NT2/D1 (cell line): Measurements from ENCODE around the gene PRTG.
A peak's percentile ranks its signal among the peaks of the same experiment; 100 is the strongest.
"Not testable (repeated sequence)": the region's sequence is repeated elsewhere in the genome, so short reads cannot be mapped to it uniquely, and the experiment has no call there.

Experiments
- DNase-seq: peaks from one replicate; pipeline ENCODE4 v3.0.0-alpha.2; 2011; ENCODE audit warnings: low read depth, low spot score
- H3K27me3 ChIP-seq: 2 replicates; pipeline ENCODE4 v1.6.0; 2011; ENCODE audit warnings: mild to moderate bottlenecking; ENCODE audit not compliant: insufficient read length, insufficient read depth
- H3K36me3 ChIP-seq: 2 replicates; pipeline ENCODE4 v1.6.1; 2011; ENCODE audit warnings: mild to moderate bottlenecking, low read length, mixed read lengths; ENCODE audit not compliant: insufficient read depth, insufficient read length
- H3K4me1 ChIP-seq: 2 replicates; pipeline ENCODE4 v1.5.1; 2011; ENCODE audit not compliant: insufficient read depth, insufficient read length
- H3K4me3 ChIP-seq: 2 replicates; pipeline ENCODE4 v1.5.1; 2011; ENCODE audit warnings: low read depth; ENCODE audit not compliant: insufficient read length
- H3K9ac ChIP-seq: 2 replicates; pipeline ENCODE4 v1.6.0; 2011; ENCODE audit warnings: low read depth; ENCODE audit not compliant: insufficient read length
- H3K9me3 ChIP-seq: 2 replicates; pipeline ENCODE4 v1.5.1; 2011; ENCODE audit warnings: mild to moderate bottlenecking, low read length; ENCODE audit not compliant: insufficient read depth
- SUZ12 ChIP-seq: IDR thresholded peaks from 2 replicates; pipeline ENCODE4 v1.6.1; 2011; ENCODE audit not compliant: insufficient read length, insufficient read depth; ENCODE audit errors: extremely low read depth
- YY1 ChIP-seq: IDR thresholded peaks from 2 replicates; pipeline ENCODE4 v1.6.1; 2011; ENCODE audit not compliant: insufficient read length, insufficient read depth
- ZNF274 ChIP-seq: IDR thresholded peaks from 2 replicates; pipeline ENCODE4 v1.6.1; 2011; ENCODE audit warnings: mild to moderate bottlenecking, low read depth, low read length

The PRTG gene, protein sequence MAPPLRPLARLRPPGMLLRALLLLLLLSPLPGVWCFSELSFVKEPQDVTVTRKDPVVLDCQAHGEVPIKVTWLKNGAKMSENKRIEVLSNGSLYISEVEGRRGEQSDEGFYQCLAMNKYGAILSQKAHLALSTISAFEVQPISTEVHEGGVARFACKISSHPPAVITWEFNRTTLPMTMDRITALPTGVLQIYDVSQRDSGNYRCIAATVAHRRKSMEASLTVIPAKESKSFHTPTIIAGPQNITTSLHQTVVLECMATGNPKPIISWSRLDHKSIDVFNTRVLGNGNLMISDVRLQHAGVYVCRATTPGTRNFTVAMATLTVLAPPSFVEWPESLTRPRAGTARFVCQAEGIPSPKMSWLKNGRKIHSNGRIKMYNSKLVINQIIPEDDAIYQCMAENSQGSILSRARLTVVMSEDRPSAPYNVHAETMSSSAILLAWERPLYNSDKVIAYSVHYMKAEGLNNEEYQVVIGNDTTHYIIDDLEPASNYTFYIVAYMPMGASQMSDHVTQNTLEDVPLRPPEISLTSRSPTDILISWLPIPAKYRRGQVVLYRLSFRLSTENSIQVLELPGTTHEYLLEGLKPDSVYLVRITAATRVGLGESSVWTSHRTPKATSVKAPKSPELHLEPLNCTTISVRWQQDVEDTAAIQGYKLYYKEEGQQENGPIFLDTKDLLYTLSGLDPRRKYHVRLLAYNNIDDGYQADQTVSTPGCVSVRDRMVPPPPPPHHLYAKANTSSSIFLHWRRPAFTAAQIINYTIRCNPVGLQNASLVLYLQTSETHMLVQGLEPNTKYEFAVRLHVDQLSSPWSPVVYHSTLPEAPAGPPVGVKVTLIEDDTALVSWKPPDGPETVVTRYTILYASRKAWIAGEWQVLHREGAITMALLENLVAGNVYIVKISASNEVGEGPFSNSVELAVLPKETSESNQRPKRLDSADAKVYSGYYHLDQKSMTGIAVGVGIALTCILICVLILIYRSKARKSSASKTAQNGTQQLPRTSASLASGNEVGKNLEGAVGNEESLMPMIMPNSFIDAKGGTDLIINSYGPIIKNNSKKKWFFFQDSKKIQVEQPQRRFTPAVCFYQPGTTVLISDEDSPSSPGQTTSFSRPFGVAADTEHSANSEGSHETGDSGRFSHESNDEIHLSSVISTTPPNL

DNA sequence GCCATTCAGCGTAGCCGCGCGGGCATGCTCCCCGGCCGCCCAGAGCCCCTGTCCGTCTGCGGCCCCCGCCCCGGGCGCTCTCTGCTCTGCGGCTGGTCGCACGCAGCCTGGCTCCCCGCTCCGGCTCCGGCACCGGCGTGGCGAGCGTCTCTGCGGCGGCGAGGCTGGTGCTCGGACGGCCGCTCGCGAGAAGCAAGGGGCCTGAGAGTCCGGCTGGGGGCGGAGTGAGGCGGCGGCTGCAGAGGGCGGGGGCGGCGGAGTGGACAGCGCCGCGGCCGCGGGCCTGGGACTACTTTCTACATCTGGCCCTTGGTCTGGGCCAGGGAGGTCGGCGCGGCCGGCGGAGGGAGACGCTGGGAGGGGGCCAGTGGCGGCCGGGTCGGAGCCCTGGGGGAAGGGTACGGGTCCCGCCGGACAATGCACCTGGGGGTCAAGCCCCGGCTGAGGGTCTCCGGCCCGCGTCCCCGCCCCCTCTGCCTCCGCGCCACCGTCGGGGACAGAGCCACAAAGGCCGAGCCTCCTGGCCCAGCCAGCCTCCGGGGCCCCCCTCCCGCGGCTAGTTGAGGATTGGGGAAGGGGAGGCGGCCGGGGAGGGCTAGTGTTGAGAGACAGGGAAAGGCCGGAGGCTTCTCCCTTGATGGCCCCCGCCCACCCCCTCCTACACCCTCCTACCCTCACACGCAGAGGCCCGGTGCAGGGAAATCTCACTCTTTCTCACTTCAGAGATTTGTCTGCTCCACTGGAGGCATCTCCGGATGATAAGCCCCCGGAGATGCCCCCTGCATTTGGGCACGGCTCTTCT, at the start of gene PRTG:
Gene PRTG (minus strand): TSS at position 226 of the 802 bp plus-strand sequence. CDS start 221 bp downstream, at position 5.
- Histone ChIP-seq H3K27me3 (peaks cover 32% of the 10 kb centered on the region), H3K9me3 (no peaks in the 10 kb centered on the region), H3K36me3 (peaks cover 5% of the 10 kb centered on the region), H3K4me3 (peak within 1 kb of the TSS; percentile 65), H3K4me1 (peaks cover 2% of the 10 kb centered on the region), H3K9ac (peak within 1 kb of the TSS; percentile 87)
- TF ChIP-seq ZNF274 = no peak
- no peak for TF ChIP-seq YY1
- no peak for TF ChIP-seq SUZ12
- no peak for DNase-seq

DNA sequence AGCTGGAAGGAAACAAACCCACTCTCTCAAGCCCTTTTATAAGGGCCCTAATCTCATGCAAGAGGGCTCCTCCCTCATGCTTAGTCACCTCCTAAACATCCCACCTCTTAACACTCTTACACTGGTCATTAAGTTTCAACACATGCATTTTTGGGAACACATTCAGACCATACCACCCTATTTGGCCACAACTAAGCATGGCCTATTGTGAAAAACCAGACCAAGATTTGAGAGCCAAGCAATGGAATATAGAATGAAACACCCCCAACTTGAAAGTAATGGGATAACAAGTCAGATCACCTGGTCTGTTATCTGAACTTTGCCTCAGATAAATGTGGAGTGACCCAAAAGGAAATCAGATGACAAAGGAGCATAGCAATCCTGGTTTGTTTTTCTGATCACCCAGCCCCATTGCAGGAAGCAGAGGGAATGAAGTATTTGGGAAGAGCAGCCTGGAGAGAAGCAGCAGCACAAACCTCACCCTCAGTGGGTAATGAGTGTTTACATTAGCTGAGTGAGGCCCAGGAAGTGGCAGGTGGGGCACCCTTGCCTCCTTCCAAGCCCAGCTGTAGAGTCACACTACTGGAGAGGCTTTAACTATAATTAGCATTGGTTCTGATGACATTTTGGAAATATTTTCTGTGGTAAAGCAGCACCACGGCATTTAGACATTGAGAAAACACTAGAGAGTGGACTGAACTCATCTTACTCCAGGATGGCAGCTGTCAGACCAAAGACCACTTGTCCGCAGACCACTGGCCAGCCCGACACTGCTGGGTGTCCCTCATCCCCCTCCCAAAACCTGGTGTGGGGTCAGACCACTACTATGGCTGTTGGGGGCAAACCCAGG, 48.8 kb upstream of the PRTG start:
- Histone ChIP-seq H3K9ac (no peak overlapping the region), H3K36me3 (no peaks in the 10 kb centered on the region), H3K4me3 (no peak overlapping the region), H3K9me3 (peaks cover 62% of the 10 kb centered on the region), H3K4me1 (no peaks in the 10 kb centered on the region), H3K27me3 (no peaks in the 10 kb centered on the region)
- TF ChIP-seq SUZ12 (no peak), YY1 (no peak), ZNF274 (no peak)
- no peak for DNase-seq

DNA sequence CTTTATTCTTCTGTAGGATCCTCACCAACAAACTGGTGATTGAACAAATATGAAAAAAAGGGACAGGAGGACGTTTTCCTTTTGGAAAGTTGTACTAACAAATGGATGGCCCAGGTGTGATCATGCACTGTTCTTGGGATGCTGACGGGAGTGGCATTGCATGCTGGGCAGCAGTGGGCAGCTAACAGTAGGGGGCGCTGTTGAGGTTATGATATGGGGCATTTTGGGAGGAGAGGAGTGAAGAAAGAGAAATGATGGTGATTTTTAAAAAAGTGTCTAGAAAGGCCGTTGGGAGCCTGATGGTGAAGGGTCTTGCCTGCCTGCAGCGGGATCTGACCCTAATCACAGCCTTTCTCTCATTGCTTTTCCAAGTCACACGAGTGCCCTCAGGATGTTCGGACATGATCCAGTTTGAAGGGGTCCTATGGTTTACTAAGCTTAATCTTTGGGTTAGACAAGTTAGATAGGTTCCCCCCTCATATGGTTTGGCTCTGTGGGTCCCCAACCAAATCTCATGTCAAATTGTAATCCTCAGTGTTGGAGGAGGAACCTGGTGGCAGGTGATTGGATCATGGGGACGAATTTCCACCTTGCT, 46.2 kb upstream of the PRTG start:
- no peak for TF ChIP-seq ZNF274
- no peak for TF ChIP-seq YY1
- no peak for TF ChIP-seq SUZ12
- DNase-seq = no peak
- Histone ChIP-seq H3K4me1 (peaks cover 2% of the 10 kb centered on the region), H3K9me3 (peaks cover 48% of the 10 kb centered on the region), H3K36me3 (no peaks in the 10 kb centered on the region), H3K9ac (no peak overlapping the region), H3K27me3 (no peaks in the 10 kb centered on the region), H3K4me3 (no peak overlapping the region)

DNA sequence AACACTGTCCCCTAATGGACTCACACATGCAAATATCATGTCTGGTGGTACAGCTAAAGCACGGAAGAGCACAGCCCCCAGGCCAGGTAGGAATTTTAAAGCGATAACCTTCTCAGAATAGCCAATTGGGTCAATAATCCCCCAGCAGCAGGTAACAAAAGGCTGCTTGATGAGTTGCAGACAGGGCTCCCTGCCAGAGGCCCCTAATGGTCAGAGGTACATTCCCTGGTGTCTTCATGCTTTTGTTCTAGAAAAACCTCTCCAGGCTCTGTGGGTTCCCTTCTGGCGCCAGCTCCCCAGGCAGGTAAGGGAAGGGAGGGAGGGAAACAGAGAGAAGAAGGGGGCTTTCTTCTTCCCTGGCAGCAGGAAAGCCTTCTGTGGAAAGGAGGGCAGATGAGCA, 43.4 kb upstream of the PRTG start:
- no peaks in the 10 kb centered on the region for H3K36me3 ChIP-seq
- no peak for DNase-seq
- peak overlapping the region; percentile 73 for H3K9ac ChIP-seq
- peaks cover 2% of the 10 kb centered on the region for H3K4me1 ChIP-seq
- TF ChIP-seq ZNF274 = no peak
- TF ChIP-seq SUZ12 = no peak
- TF ChIP-seq YY1 = no peak
- H3K4me3 ChIP-seq = no peak overlapping the region
- peaks cover 23% of the 10 kb centered on the region for H3K9me3 ChIP-seq
- H3K27me3 ChIP-seq = no peaks in the 10 kb centered on the region

DNA sequence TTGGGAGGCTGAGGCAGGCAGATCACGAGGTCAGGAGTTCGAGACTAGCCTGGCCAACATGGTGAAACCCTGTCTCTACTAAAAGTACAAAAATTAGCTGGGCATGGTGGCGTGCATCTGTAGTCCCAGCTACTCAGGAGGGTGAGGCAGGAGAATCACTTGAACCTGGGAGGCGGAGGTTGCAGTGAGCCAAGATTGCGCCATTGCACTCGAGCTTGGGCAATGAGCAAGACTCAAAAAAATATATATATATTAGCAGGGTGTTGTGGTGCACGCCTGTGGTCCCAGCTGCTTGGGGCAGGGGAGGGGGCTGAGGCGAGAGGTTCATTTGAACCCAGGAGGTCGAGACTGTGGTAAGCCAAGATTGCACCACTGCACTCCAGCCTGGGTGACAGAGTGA, 42.6 kb upstream of the PRTG start:
- not testable (repeated sequence) for H3K4me1 ChIP-seq, DNase-seq, H3K36me3 ChIP-seq, H3K4me3 ChIP-seq, H3K27me3 ChIP-seq, H3K9ac ChIP-seq
- peaks cover 16% of the 10 kb centered on the region for H3K9me3 ChIP-seq

DNA sequence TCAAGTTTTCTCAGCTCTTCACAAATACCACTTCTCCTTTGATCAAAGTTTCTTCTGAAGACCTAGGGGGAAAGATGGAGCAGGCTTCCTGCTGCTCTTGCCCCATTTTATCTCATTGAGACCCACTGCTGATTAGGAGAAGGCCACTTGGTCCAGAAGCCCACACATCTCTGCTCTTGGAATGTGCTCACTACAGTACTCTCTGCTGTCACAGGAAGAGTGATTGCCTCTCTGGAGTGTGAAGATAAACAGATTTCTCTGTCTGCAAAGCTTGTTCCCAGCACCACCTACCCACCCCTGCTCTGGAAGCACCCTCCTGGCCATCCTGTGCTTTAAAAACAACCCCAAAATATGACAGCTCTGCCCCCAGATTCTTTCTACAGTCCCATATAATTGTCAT, 41.3 kb upstream of the PRTG start:
- peaks cover 2% of the 10 kb centered on the region for H3K4me1 ChIP-seq
- no peaks in the 10 kb centered on the region for H3K27me3 ChIP-seq
- no peak for DNase-seq
- H3K9ac ChIP-seq = no peak overlapping the region
- no peaks in the 10 kb centered on the region for H3K36me3 ChIP-seq
- H3K4me3 ChIP-seq = no peak overlapping the region
- TF ChIP-seq YY1 = no peak
- no peak for TF ChIP-seq SUZ12
- no peak for TF ChIP-seq ZNF274
- H3K9me3 ChIP-seq = peaks cover 11% of the 10 kb centered on the region
